GM23338 (cell line): ENCODE measurements around the gene ULBP1. TPM values are rescaled to one million over a fixed set of nuclear protein-coding genes. Genes with fewer than 3 reads are reported as not detected.

Experiments
- ATAC-seq: fragments of 200-7000 bp; cut with Tn5 transposase; 3 replicates; pipeline ENCODE4 v1.9.1; 2020
- DNase-seq: peaks from one replicate; pipeline ENCODE4 v3.0.0-alpha.2; 2015; ENCODE audit warnings: low spot score
- H2AFZ ChIP-seq: fragments of 200-600 bp; sonication (generic); 2 replicates; pipeline ENCODE4 v1.8.0; 2016; ENCODE audit warnings: antibody characterized with exemption, mild to moderate bottlenecking, moderate library complexity
- H3F3A ChIP-seq: fragments of 200-600 bp; sonication (generic); replicated peaks from 2 replicates; pipeline ENCODE4 v1.8.0; 2017; ENCODE audit warnings: antibody characterized with exemption, mixed run types, low read depth
- H3K27ac ChIP-seq: fragments of 200-600 bp; sonication (generic); 2 replicates; pipeline ENCODE4 v1.6.1; 2016; ENCODE audit warnings: low read depth
- H3K27me3 ChIP-seq: fragments of 200-600 bp; sonication (generic); 2 replicates; pipeline ENCODE4 v1.8.0; 2016; ENCODE audit warnings: mild to moderate bottlenecking, mixed run types, moderate library complexity; ENCODE audit not compliant: insufficient read depth
- H3K36me3 ChIP-seq: fragments of 200-600 bp; sonication (generic); 2 replicates; pipeline ENCODE4 v1.8.0; 2016; ENCODE audit warnings: mild to moderate bottlenecking; ENCODE audit not compliant: insufficient read depth
- H3K4me1 ChIP-seq: fragments of 200-600 bp; sonication (generic); 2 replicates; pipeline ENCODE4 v1.8.0; 2016; ENCODE audit warnings: mild to moderate bottlenecking, moderate library complexity; ENCODE audit not compliant: insufficient read depth
- H3K4me2 ChIP-seq: fragments of 200-600 bp; sonication (generic); 2 replicates; pipeline ENCODE4 v1.7.1; 2017; ENCODE audit warnings: mixed run types
- H3K4me3 ChIP-seq: fragments of 200-600 bp; sonication (generic); 2 replicates; pipeline ENCODE4 v1.6.1; 2016; ENCODE audit warnings: mixed run types
- H3K79me2 ChIP-seq: fragments of 200-600 bp; sonication (generic); replicated peaks from 2 replicates; pipeline ENCODE4 v1.8.0; 2017; ENCODE audit warnings: mild to moderate bottlenecking; ENCODE audit not compliant: insufficient read depth
- H3K9me2 ChIP-seq: fragments of 200-600 bp; sonication (generic); 2 replicates; pipeline ENCODE4 v1.8.0; 2017; ENCODE audit not compliant: insufficient read depth
- H4K20me1 ChIP-seq: fragments of 200-600 bp; sonication (generic); replicated peaks from 2 replicates; pipeline ENCODE4 v1.8.0; 2017; ENCODE audit warnings: mild to moderate bottlenecking; ENCODE audit not compliant: insufficient read depth
- H3K27ac Mint-ChIP-seq: 2 replicates; pipeline ENCODE4 v1.8.0; 2020; ENCODE audit warnings: inconsistent platforms, mild to moderate bottlenecking, moderate library complexity, mixed read lengths
- H3K27me3 Mint-ChIP-seq: 3 replicates; pipeline ENCODE4 v1.8.0; 2022; ENCODE audit warnings: low read depth, mild to moderate bottlenecking, moderate library complexity, mixed read lengths, inconsistent platforms; ENCODE audit not compliant: insufficient read depth, poor library complexity
- H3K36me3 Mint-ChIP-seq: 3 replicates; pipeline ENCODE4 v1.8.0; 2021; ENCODE audit warnings: low read depth, mild to moderate bottlenecking, inconsistent platforms, moderate library complexity, mixed read lengths
- H3K4me1 Mint-ChIP-seq: 3 replicates; pipeline ENCODE4 v1.8.0; 2020; ENCODE audit warnings: mild to moderate bottlenecking, inconsistent platforms, mixed read lengths
- H3K4me3 Mint-ChIP-seq: 3 replicates; pipeline ENCODE4 v1.8.0; 2021; ENCODE audit warnings: moderate library complexity, mild to moderate bottlenecking, inconsistent platforms, mixed read lengths
- H3K9me3 Mint-ChIP-seq: 3 replicates; pipeline ENCODE4 v1.8.0; 2020; ENCODE audit warnings: moderate library complexity, mild to moderate bottlenecking, inconsistent platforms, mixed read lengths
- EZH2phosphoT487 ChIP-seq: fragments of 200-600 bp; sonication (generic); IDR thresholded peaks from one replicate; pipeline ENCODE4 v1.8.1; 2018; ENCODE audit warnings: antibody characterized with exemption; ENCODE audit not compliant: unreplicated experiment
- JUNB ChIP-seq: IDR thresholded peaks from one replicate; pipeline ENCODE4 v1.6.1; 2016; ENCODE audit warnings: antibody characterized with exemption; ENCODE audit not compliant: unreplicated experiment
- NANOG ChIP-seq: IDR thresholded peaks from 2 replicates; pipeline ENCODE4 v1.6.1; 2016; ENCODE audit warnings: antibody characterized with exemption, borderline replicate concordance
- STAT1 ChIP-seq: IDR thresholded peaks from one replicate; pipeline ENCODE4 v1.6.1; 2016; ENCODE audit warnings: antibody characterized with exemption; ENCODE audit not compliant: unreplicated experiment
- ZNF114 ChIP-seq: fragments of 250-450 bp; sonication (Bioruptor Pico); IDR thresholded peaks from 2 replicates; pipeline ENCODE4 v1.5.0; 2020; ENCODE audit warnings: mild to moderate bottlenecking, moderate library complexity
- polyA plus RNA-seq: library from polyadenylated mRNA; unstranded; fragments of >200 nt; fragmentation: Nextera tagmentation; extraction: Ambion mirVana; gene quantifications from 2 replicates; pipeline ENCODE4 v1.2.1, GENCODE V29; 2016
- total RNA-seq: library from RNA; depleted of rRNA; stranded (reverse); fragments of >200 nt; shearing (Covaris generic); gene quantifications from 2 replicates; pipeline ENCODE4 v1.2.3, GENCODE V29; 2014
- TF ChIP-seq, protein P1 (sequence below): IDR thresholded peaks from 2 replicates; pipeline ENCODE4 v1.6.1; 2016; ENCODE audit warnings: antibody characterized with exemption
- TF ChIP-seq, protein P2 (sequence below), 2 experiments: fragments of 200-600 bp in 1 of 2; sonication (generic) in 1 of 2; conservative IDR thresholded peaks; 2 replicates each; pipeline versions ENCODE4 v1.5.1 to v1.6.1; 2016 to 2017; ENCODE audit warnings: antibody characterized with exemption in 2 of 2, low read depth in 2 of 2, mild to moderate bottlenecking in 2 of 2, moderate library complexity in 1 of 2
- TF ChIP-seq, protein P3 (sequence below): fragments of 250-450 bp; sonication (Bioruptor Pico); IDR thresholded peaks from 2 replicates; pipeline ENCODE4 v1.5.0; 2020; ENCODE audit warnings: mild to moderate bottlenecking, moderate library complexity

The ULBP1 gene
- total and polyA plus RNA-seq, 2 experiments from 2014 or later, result 0.74 to 1.7 TPM

DNA sequence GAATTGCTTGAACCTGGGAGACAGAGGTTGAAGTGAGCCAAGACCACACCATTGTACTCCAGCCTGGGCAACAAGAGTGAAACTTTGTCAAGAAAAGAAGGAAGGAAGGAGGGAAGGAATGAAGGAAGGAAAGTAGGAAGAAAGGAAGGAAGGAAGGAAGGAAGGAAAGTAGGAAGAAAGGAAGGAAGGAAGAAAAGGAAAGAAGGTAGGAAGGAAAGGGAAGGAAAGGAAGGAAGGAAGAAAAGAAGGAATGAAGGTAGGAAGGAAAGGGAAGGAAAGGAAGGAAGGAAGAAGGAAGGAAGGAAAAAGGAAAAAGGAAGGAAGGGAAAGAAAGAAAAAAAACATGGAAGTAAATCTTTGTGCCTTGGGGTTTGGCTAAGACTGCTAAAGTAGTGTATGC lies 11.7 kb downstream of the ULBP1 start:
- no peaks in the 10 kb centered on the region for H3K36me3 ChIP-seq
- H3F3A ChIP-seq, result no peaks in the 10 kb centered on the region
- Mint-ChIP-seq H3K4me1 (no peaks in the 10 kb centered on the region; the same call in 2 of the 3 replicates), H3K36me3 (no peaks in the 10 kb centered on the region), H3K27ac (no peak overlapping the region), H3K27me3 (peaks cover 35% of the 10 kb centered on the region), H3K4me3 (no peak overlapping the region), H3K9me3 (no peaks in the 10 kb centered on the region)
- no peaks in the 10 kb centered on the region for H3K4me1 ChIP-seq
- no peaks in the 10 kb centered on the region for H3K9me2 ChIP-seq
- H4K20me1 ChIP-seq, result no peaks in the 10 kb centered on the region
- DNase-seq, result no peak
- no peaks in the 10 kb centered on the region for H3K79me2 ChIP-seq
- ATAC-seq, result no peak
- H3K27me3 ChIP-seq, result peaks cover 71% of the 10 kb centered on the region
- H3K4me2 ChIP-seq, result no peak overlapping the region
- no peak overlapping the region for H3K4me3 ChIP-seq
- no peak overlapping the region for H2AFZ ChIP-seq
- TF ChIP-seq EZH2phosphoT487, result no peak
- TF ChIP-seq JUNB, result no peak
- TF ChIP-seq, protein P1, sequence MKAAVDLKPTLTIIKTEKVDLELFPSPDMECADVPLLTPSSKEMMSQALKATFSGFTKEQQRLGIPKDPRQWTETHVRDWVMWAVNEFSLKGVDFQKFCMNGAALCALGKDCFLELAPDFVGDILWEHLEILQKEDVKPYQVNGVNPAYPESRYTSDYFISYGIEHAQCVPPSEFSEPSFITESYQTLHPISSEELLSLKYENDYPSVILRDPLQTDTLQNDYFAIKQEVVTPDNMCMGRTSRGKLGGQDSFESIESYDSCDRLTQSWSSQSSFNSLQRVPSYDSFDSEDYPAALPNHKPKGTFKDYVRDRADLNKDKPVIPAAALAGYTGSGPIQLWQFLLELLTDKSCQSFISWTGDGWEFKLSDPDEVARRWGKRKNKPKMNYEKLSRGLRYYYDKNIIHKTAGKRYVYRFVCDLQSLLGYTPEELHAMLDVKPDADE, result no peak
- TF ChIP-seq, protein P2, sequence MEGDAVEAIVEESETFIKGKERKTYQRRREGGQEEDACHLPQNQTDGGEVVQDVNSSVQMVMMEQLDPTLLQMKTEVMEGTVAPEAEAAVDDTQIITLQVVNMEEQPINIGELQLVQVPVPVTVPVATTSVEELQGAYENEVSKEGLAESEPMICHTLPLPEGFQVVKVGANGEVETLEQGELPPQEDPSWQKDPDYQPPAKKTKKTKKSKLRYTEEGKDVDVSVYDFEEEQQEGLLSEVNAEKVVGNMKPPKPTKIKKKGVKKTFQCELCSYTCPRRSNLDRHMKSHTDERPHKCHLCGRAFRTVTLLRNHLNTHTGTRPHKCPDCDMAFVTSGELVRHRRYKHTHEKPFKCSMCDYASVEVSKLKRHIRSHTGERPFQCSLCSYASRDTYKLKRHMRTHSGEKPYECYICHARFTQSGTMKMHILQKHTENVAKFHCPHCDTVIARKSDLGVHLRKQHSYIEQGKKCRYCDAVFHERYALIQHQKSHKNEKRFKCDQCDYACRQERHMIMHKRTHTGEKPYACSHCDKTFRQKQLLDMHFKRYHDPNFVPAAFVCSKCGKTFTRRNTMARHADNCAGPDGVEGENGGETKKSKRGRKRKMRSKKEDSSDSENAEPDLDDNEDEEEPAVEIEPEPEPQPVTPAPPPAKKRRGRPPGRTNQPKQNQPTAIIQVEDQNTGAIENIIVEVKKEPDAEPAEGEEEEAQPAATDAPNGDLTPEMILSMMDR (conservative IDR thresholded peaks at IDR 0.05; ENCODE audit: low read depth in 2 of 2), result no peak
- TF ChIP-seq NANOG, result no peak
- TF ChIP-seq ZNF114 (CRISPR knock-in tag), result no peak
- TF ChIP-seq STAT1, result no peak
- TF ChIP-seq, protein P3, sequence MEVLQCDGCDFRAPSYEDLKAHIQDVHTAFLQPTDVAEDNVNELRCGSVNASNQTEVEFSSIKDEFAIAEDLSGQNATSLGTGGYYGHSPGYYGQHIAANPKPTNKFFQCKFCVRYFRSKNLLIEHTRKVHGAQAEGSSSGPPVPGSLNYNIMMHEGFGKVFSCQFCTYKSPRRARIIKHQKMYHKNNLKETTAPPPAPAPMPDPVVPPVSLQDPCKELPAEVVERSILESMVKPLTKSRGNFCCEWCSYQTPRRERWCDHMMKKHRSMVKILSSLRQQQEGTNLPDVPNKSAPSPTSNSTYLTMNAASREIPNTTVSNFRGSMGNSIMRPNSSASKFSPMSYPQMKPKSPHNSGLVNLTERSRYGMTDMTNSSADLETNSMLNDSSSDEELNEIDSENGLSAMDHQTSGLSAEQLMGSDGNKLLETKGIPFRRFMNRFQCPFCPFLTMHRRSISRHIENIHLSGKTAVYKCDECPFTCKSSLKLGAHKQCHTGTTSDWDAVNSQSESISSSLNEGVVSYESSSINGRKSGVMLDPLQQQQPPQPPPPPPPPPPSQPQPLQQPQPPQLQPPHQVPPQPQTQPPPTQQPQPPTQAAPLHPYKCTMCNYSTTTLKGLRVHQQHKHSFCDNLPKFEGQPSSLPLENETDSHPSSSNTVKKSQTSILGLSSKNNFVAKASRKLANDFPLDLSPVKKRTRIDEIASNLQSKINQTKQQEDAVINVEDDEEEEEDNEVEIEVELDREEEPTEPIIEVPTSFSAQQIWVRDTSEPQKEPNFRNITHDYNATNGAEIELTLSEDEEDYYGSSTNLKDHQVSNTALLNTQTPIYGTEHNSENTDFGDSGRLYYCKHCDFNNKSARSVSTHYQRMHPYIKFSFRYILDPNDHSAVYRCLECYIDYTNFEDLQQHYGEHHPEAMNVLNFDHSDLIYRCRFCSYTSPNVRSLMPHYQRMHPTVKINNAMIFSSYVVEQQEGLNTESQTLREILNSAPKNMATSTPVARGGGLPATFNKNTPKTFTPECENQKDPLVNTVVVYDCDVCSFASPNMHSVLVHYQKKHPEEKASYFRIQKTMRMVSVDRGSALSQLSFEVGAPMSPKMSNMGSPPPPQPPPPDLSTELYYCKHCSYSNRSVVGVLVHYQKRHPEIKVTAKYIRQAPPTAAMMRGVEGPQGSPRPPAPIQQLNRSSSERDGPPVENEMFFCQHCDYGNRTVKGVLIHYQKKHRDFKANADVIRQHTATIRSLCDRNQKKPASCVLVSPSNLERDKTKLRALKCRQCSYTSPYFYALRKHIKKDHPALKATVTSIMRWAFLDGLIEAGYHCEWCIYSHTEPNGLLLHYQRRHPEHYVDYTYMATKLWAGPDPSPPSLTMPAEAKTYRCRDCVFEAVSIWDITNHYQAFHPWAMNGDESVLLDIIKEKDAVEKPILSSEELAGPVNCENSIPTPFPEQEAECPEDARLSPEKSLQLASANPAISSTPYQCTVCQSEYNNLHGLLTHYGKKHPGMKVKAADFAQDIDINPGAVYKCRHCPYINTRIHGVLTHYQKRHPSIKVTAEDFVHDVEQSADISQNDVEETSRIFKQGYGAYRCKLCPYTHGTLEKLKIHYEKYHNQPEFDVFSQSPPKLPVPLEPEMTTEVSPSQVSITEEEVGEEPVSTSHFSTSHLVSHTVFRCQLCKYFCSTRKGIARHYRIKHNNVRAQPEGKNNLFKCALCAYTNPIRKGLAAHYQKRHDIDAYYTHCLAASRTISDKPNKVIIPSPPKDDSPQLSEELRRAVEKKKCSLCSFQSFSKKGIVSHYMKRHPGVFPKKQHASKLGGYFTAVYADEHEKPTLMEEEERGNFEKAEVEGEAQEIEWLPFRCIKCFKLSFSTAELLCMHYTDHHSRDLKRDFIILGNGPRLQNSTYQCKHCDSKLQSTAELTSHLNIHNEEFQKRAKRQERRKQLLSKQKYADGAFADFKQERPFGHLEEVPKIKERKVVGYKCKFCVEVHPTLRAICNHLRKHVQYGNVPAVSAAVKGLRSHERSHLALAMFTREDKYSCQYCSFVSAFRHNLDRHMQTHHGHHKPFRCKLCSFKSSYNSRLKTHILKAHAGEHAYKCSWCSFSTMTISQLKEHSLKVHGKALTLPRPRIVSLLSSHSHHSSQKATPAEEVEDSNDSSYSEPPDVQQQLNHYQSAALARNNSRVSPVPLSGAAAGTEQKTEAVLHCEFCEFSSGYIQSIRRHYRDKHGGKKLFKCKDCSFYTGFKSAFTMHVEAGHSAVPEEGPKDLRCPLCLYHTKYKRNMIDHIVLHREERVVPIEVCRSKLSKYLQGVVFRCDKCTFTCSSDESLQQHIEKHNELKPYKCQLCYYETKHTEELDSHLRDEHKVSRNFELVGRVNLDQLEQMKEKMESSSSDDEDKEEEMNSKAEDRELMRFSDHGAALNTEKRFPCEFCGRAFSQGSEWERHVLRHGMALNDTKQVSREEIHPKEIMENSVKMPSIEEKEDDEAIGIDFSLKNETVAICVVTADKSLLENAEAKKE (CRISPR knock-in tag), result no peak
- H3K27ac ChIP-seq, result no peak overlapping the region
